ENCODE results near the gene OSTN.
A peak's percentile ranks its signal among the peaks of the same experiment; 100 is the strongest.
"Not testable (repeated sequence)": the region's sequence is repeated elsewhere in the genome, so short reads cannot be mapped to it uniquely, and the experiment has no call there.

OSTN gene

GRCh38 chr3:191235331-191236314, 36.6 kb downstream of the OSTN start:
- no peak for DNase-seq

GRCh38 chr3:191236646-191237045, 37.6 kb downstream of the OSTN start:
- no peak for DNase-seq

- DNase-seq, result peak; percentile 23
These were observed 38.2 kb downstream of the OSTN start for GRCh38 chr3:191237047-191237882.

- no peak for DNase-seq
These were observed 39.3 kb downstream of the OSTN start for GRCh38 chr3:191238321-191238817.

- DNase-seq, result no peak
These were observed 40.5 kb downstream of the OSTN start for GRCh38 chr3:191239407-191240031.

GRCh38 chr3:191240486-191240885, 41.4 kb downstream of the OSTN start:
- DNase-seq, result no peak

- peak; percentile 34 for DNase-seq
These were observed 45.3 kb downstream of the OSTN start for GRCh38 chr3:191244242-191244867.

- not testable (repeated sequence) for DNase-seq
These were observed 47.0 kb downstream of the OSTN start for GRCh38 chr3:191246034-191246433.

GRCh38 chr3:191246630-191247029, 47.6 kb downstream of the OSTN start:
- no peak for DNase-seq

- no peak for DNase-seq
These were observed 54.2 kb downstream of the OSTN start for GRCh38 chr3:191253089-191253799.

- no peak for DNase-seq
These were observed 55.2 kb downstream of the OSTN start for GRCh38 chr3:191254098-191254873.

- DNase-seq, result no peak
These were observed 56.1 kb downstream of the OSTN start for GRCh38 chr3:191255156-191255555.

GRCh38 chr3:191256405-191256804, 57.4 kb downstream of the OSTN start:
- DNase-seq, result no peak

- DNase-seq, result no peak
These were observed 58.2 kb downstream of the OSTN start for GRCh38 chr3:191257286-191257685.

GRCh38 chr3:191259486-191259885, 60.4 kb downstream of the OSTN start:
- DNase-seq, result no peak

- DNase-seq, result no peak
These were observed 61.6 kb downstream of the OSTN start for GRCh38 chr3:191260431-191261303.

GRCh38 chr3:191261304-191261638, 62.2 kb downstream of the OSTN start:
- DNase-seq, result no peak

- DNase-seq, result no peak
These were observed 63.6 kb downstream of the OSTN start for GRCh38 chr3:191262650-191263049.

- no peak for DNase-seq
These were observed 64.3 kb downstream of the OSTN start for GRCh38 chr3:191263365-191263764.

- DNase-seq, result no peak
These were observed 64.8 kb downstream of the OSTN start for GRCh38 chr3:191263850-191264249.
